Measurements from ENCODE around the gene KIF2C.

GRCh38 chr1:44777547-44777946, 37.9 kb downstream of the KIF2C start:
- TF ChIP-seq POLR2AphosphoS5 (IDR thresholded peaks at IDR 0.05; ENCODE audit: control insufficient read depth, insufficient read depth, low read depth, low read length): no peak; the same call in 1 of the 2 replicates
- TF ChIP-seq E4F1 (CRISPR knock-in tag; IDR thresholded peaks at IDR 0.05; ENCODE audit: borderline replicate concordance): no peak

Measured in K562 (cell line).